GM19035 (cell line): ENCODE data around the gene TCEANC.
"Not testable (repeated sequence)": the region's sequence is repeated elsewhere in the genome, so short reads cannot be mapped to it uniquely, and the experiment has no call there.

Experiments used
- ATAC-seq: cut with Tn5 transposase; IDR thresholded peaks from one replicate; pipeline ENCODE4 v1.9.1; 2021; ENCODE audit not compliant: unreplicated experiment

Gene TCEANC

GRCh38 chrX:13652850-13653693, at the start of gene TCEANC:
TSS of gene TCEANC (plus strand) at chrX:13653141. CDS start at chrX:13662509, 9,368 bp downstream.
- ATAC-seq = peak; percentile 95

- no peak for ATAC-seq
Observed at GRCh38 chrX:13605611-13606010, 47.3 kb upstream of the TCEANC start.

- no peak for ATAC-seq
Observed at GRCh38 chrX:13607331-13607995, 45.5 kb upstream of the TCEANC start.

- no peak for ATAC-seq
Observed at GRCh38 chrX:13607996-13608365, 45.0 kb upstream of the TCEANC start.

GRCh38 chrX:13614154-13614553, 38.8 kb upstream of the TCEANC start:
- ATAC-seq = no peak

- ATAC-seq = no peak
Observed at GRCh38 chrX:13620207-13620606, 32.7 kb upstream of the TCEANC start.

GRCh38 chrX:13622401-13622964, 30.5 kb upstream of the TCEANC start:
- ATAC-seq = no peak

GRCh38 chrX:13627306-13627705, 25.6 kb upstream of the TCEANC start:
- no peak for ATAC-seq

GRCh38 chrX:13637224-13637623, 15.7 kb upstream of the TCEANC start:
- not testable (repeated sequence) for ATAC-seq

GRCh38 chrX:13638021-13638420, 14.9 kb upstream of the TCEANC start:
- ATAC-seq = no peak

- ATAC-seq = no peak
Observed at GRCh38 chrX:13638826-13639225, 14.1 kb upstream of the TCEANC start.

GRCh38 chrX:13641684-13642083, 11.3 kb upstream of the TCEANC start:
- not testable (repeated sequence) for ATAC-seq

GRCh38 chrX:13645464-13646153, 7.3 kb upstream of the TCEANC start:
- ATAC-seq = no peak

GRCh38 chrX:13646154-13646549, 6.8 kb upstream of the TCEANC start:
- ATAC-seq = no peak

GRCh38 chrX:13647709-13648212, 5.2 kb upstream of the TCEANC start:
- ATAC-seq = no peak

- ATAC-seq = not testable (repeated sequence)
Observed at GRCh38 chrX:13648336-13648735, 4.6 kb upstream of the TCEANC start.

GRCh38 chrX:13649838-13650237, 3.1 kb upstream of the TCEANC start:
- no peak for ATAC-seq

- no peak for ATAC-seq
Observed at GRCh38 chrX:13650318-13650717, 2.6 kb upstream of the TCEANC start.

GRCh38 chrX:13651150-13651549, 1.8 kb upstream of the TCEANC start:
- ATAC-seq = no peak

- peak; percentile 6 for ATAC-seq
Observed at GRCh38 chrX:13652287-13652793, 601 bp upstream of the TCEANC start.

- no peak for ATAC-seq
Observed at GRCh38 chrX:13654116-13654515, 1.2 kb downstream of the TCEANC start.
